ENCODE data around the gene FAM171A1. TPM values are rescaled to one million over a fixed set of nuclear protein-coding genes. Genes with fewer than 3 reads are reported as not detected.

FAM171A1 gene
- total RNA-seq, 1 donor, result 1.1 TPM

GRCh38 chr10:15253951-15254807, 116.9 kb downstream of the FAM171A1 start:
- DNase-seq (ENCODE audit: low read depth in 2 of 3, low spot score in 2 of 3), result no peak

DNA sequence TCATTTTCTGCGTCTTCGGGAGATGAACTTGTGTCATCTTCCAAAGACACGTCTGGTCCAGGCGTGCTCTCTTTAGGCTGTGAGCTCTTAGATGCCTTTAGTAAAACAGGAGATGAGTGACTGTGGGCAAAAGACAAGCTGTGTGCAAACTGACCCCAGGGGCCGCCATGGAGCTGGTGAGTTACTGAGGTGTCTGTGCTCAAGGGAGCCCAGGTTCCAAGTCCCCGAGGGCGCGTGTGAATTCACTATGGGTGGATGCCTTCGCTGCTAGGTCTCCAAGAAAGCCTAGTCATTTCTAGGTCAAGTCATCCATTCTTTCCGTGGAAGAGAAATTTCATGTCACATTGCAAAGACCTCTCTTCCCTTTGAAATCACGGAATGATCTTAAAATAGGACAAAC, 118.7 kb downstream of the FAM171A1 start:
- no peak for DNase-seq (ENCODE audit: low read depth in 2 of 3, low spot score in 2 of 3)

GRCh38 chr10:15251791-15252380, 119.2 kb downstream of the FAM171A1 start:
- no peak for DNase-seq (ENCODE audit: low read depth in 2 of 3, low spot score in 2 of 3)

- peak in 2 of 3 donors; percentile 29 to 51 for DNase-seq (ENCODE audit: low read depth in 2 of 3, low spot score in 2 of 3)
These were observed 125.6 kb downstream of the FAM171A1 start for GRCh38 chr10:15245530-15245929.

DNA sequence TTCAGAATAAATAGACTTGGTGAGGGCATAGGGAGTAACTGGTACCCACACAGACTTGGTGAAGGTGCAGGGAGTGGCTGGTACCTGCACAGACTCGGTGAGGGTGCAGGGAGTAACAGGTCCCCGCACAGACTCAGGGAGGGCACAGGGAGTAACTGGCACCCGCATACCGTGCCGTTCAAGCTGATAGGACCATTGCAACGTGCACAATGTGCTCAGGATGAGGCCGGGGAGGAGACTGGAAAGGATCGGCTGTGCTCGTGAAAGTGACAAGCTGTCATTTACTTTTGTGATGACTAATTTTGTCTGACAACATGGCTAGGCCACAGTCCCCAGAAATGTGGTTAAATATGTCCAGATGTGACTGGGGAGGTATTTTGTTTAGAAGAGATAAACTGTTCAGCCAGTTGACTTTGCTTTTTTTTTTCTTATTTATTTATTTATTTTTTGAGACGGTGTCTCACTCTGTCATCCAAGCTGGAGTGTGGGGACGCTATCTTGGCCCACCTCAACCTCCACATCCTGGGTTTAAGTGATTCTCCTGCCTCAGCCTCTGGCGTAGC, 126.4 kb downstream of the FAM171A1 start:
- no peak for DNase-seq (ENCODE audit: low read depth in 2 of 3, low spot score in 2 of 3)

DNA sequence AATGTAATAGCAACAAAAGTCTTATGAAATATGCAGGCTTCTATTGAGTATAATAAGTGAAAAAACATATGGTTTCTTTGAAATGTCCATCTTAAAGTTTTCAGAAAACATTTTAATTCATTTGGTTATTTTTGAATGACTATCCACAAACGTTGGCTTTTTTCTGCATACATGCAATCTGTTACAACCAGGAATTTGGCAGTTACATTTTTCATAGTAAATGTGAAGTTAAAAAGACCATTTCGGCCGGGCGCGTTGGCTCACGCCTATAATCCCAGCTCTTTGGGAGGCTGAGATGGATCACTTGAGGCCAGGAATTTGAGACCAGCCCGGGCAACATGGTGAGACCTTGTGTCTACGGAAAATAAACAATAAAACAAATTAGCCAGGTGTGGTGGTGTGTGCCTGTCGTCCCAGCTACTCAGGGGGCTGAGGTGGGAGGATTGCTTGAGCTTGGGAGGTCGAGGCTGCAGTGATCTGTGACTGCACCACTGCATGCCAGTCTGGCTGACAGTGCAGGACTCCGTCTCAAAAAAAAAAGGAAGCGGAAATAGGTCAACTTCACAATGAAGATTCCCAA, 128.7 kb downstream of the FAM171A1 start:
- no peak for DNase-seq (ENCODE audit: low read depth in 2 of 3, low spot score in 2 of 3)

- no peak for DNase-seq (ENCODE audit: low read depth in 2 of 3, low spot score in 2 of 3)
These were observed 129.8 kb downstream of the FAM171A1 start for GRCh38 chr10:15241306-15241705.

DNA sequence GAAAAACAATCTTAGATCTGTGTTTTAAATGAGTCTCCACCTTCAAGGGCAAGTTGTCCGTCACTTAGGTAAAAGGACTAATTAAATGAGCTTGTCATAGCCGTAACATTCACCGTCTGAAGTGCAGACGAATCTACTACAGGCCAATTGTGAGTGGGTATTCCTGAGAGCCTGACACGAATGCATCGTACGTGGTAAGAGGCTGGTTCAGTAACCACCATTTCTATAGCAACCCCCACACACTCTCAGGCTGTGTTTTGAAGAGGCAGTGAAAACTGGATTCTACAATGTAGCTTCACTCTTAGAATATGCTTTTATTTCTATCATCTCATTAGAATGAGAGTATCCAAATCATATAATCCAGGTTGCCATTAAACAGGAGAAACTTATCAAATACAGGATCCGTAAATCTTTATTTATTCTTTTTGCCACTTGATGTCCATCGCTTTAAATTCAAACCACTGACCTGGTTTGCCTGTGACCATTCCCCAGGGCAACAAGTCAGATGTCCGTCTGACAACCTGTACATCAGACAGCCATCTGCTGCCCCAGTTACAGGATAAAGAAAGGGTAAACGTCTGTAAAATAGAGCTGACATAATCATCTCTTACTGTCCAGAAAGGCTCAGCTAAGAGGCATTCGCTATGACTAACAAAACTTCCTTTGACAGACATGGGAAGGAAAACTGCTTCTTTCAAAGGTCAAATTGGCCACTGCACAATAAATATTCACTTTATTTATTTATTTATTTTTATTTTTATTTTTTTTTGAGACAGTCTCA, 132.3 kb downstream of the FAM171A1 start:
- DNase-seq (ENCODE audit: low read depth in 2 of 3, low spot score in 2 of 3), result no peak

- no peak for DNase-seq (ENCODE audit: low read depth in 2 of 3, low spot score in 2 of 3)
These were observed 133.7 kb downstream of the FAM171A1 start for GRCh38 chr10:15237351-15237750.

- DNase-seq (ENCODE audit: low read depth in 2 of 3, low spot score in 2 of 3), result no peak
These were observed 134.7 kb downstream of the FAM171A1 start for GRCh38 chr10:15236340-15236739.

DNA sequence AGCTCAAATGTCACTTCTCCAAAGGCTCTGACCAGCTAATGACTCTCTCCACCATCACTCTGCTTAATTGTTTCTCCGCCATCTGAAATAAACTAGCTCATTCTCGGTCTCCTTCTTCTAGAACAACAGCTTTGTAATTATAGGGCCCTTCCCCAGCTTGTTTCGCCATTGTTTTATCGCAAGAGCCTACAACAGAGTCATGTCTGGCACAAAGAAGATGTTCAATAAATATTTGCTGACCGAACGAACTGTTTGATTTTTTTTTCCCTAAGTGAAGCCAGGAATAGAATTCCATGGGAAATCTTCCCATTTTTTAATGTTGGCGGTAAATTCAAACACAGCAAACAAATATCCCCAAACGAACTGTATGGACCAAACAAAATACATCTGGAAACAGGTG, 138.8 kb downstream of the FAM171A1 start:
- DNase-seq (ENCODE audit: low read depth in 2 of 3, low spot score in 2 of 3), result no peak

DNA sequence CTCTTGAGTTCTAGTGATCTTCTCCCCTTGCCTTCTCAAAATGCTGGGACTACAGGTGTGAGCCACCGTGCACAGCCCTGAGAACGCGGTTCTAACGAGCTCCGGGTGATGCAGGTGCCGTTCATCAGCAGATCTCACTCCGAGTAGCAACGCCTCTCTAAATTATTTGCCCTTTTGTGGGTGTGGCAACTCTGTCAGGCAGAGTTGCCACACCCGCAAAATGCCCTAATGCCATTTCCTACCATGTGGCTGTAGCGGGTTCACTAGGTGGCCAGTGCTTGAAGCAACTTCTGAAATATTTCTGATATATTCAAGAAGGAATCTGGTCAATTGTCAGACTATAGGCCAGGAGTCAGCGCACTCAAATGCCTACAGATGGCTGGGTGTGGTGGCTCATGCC, 139.7 kb downstream of the FAM171A1 start:
- DNase-seq (ENCODE audit: low read depth in 2 of 3, low spot score in 2 of 3), result no peak

DNA sequence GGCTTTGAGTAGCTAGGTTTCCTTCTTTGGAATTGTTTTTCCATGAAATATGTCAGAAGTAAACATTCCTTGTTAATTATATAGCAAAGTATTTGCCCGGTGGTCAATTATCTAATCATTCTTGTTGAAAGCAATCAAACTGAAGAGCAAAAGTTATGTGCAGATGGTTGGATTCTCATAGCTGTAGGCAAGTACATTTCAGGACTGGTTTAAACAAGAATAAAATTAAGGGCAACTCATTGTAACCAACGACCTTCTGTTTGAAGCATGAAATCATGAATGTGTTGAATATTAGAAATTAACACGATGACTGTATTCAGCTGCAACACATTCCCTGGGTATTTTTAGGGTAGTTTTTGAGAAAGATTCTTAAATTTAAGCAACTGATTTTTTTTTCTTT, 140.8 kb downstream of the FAM171A1 start:
- DNase-seq (ENCODE audit: low read depth in 2 of 3, low spot score in 2 of 3), result no peak

- no peak for DNase-seq (ENCODE audit: low read depth in 2 of 3, low spot score in 2 of 3)
These were observed 141.8 kb downstream of the FAM171A1 start for GRCh38 chr10:15229268-15229667.

GRCh38 chr10:15228426-15228825, 142.7 kb downstream of the FAM171A1 start:
- DNase-seq (ENCODE audit: low read depth in 2 of 3, low spot score in 2 of 3), result no peak

DNA sequence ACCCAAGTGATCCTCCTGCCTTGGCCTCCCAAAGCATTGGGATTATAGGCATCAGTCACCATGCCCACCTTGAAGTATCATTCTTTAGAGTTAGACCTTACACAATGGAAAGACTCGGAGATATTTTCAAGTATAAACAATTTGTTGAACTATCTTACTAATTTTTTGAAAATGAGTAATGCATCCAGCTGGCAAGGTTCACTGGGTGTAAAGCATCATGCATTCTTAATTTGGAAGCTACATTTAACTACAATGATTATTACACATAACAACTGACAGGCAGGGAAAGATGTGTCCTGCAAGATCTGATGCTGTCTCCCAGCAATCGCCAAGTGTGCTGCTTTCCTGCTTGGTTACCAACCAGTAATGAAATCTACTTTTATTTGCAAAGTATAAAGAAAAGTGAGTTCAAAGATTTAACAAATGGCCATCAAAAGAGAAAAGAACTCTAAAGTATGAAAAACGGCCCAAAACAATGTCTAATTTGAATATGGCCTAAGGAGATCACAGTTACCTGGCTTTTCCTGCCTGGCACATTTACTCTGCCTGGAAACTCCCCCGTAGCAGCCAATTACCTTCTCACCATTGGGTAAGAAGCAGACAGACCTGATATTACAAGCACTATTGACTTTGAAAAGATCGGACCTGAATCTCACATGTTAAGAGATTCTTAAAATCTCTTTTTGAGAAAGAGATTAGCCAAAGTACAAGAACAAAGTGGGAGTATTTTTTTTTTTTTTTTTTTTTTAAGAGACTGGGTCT, 143.3 kb downstream of the FAM171A1 start:
- no peak for DNase-seq (ENCODE audit: low read depth in 2 of 3, low spot score in 2 of 3)

DNA sequence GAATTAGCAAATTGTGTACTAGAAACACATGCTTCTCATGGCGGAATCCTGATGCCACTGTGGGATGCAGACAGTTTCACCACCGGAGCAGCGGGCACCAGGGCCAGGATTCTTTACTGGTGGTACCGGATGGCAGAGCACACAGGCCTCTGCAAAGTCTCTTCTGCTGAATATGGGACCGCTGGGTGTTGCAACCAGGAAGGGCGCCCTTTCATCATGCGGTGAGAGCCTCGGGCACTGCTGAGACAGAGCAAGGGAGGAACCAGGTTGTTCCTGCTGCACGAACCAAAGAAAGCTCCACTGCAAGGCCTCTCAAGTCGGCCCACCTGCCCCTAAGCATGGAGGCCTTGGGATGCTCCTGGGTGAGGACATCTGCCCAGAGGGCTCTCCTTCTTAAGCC, 145.6 kb downstream of the FAM171A1 start:
- DNase-seq (ENCODE audit: low read depth in 2 of 3, low spot score in 2 of 3), result no peak

DNA sequence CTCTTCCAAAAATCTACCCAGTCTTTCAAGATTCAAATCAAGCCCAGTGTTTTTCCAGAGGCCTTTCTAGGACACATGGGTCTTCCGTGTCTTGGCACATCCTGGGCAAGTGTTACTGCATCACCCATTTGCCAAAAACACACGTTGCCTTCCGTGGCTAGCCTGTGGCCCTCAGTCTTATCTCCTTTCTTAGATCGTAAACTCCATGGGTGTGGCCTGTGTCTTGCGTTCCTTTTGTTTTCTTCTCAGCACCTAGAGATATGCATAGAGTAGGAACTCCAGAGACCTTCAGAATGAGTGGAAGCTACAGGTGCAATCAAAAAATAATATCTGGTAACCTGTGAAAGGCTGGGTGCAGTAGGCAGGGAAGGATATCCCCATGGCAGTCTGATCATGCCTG, 146.1 kb downstream of the FAM171A1 start:
- DNase-seq (ENCODE audit: low read depth in 2 of 3, low spot score in 2 of 3), result no peak

DNA sequence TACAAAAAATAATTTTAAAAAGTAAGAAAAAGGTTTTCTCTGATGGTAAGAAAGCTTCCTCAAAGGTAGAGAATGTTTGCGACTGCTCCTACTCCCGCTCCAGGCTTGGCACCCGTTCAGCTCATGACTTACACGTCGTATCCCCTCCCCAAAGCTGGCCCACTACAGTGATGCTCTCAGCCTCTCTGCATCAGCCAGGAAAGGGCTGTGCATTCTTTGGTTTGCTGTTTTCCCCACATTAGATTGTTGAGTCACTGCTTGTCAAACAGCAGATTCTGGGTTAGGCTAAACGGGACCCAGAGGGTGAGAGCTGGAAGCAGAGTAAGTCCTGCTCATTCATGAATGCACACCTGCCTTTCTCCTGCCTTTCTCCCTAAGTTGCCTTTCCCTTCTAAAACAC, 147.9 kb downstream of the FAM171A1 start:
- no peak for DNase-seq (ENCODE audit: low read depth in 2 of 3, low spot score in 2 of 3)

DNA sequence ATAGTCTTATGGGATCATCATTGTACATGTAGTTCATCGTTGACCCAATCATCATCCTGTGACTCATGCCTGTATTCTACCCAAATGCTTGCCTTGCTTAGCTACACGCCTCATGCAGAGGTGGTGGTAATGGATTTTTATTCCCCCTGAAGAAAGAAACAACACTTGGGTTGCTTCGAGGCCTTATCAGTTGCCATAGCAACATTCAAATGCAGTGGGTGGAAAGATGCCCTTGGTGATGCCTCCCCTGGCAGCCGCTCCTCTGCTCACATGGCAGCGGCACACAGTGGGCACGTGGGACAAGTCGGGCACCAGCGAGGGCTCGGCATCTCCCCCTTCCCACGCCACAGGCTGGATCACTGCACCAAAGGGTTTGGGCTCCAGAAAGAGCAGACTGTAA, 148.6 kb downstream of the FAM171A1 start:
- no peak for DNase-seq (ENCODE audit: low read depth in 2 of 3, low spot score in 2 of 3)
